Tibial nerve (tissue), 4 donors: ENCODE results near the gene NSD2.

ENCODE experiments used
- EP300 ChIP-seq, 2 donors: sonication (generic); formaldehyde crosslinking; IDR thresholded peaks; one replicate each; pipeline ENCODE4 v1.6.1; 2017; ENCODE audit warnings: antibody characterized with exemption in 2 of 2, mild to moderate bottlenecking in 1 of 2
- TF ChIP-seq, protein P1 (sequence below), 5 experiments: fragments of 200-600 bp in 3 of 5; fragments of 450-650 bp in 2 of 5; sonication (generic) in 3 of 5; IDR thresholded peaks; one replicate each; pipeline ENCODE4 v1.5.1; 2016 to 2019; ENCODE audit warnings: antibody characterized with exemption in 5 of 5, mild to moderate bottlenecking in 3 of 5, moderate library complexity in 2 of 5

DNA sequence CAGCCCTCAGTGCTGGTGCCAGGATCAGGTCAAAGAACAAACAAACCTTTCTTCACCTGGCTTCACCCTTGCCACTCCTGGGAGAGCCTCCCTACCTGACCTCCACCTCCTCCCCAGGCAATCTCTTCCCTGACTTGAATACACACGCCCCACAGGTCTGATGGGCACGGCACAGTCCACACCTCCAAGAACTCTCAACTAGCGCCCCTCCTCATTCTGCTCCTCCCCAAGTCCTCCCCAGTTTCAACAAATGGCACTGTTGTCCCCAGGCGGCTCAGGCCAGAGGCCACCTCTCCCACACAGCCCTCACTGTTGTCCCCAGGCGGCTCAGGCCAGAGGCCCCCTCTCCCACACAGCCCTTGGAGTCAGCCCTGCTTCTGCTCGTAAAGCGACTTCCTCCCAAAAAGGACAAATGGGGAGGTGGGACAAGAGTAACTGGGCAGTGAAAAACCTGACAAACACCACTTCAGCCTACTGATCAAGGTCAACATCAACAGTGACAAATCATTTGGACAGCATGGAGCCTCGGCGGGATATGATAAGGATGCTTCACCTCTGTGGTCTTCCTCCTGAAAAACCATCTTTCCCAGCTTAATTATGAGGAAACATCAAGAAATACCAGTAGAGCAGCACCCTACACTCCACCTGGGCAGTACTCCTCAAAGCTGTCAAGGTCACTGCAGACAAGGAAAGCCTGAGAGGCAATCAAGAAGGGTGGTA lies 18.1 kb upstream of the NSD2 start:
- no peak for TF ChIP-seq EP300 (IDR thresholded peaks at IDR 0.05)
- TF ChIP-seq, protein P1, sequence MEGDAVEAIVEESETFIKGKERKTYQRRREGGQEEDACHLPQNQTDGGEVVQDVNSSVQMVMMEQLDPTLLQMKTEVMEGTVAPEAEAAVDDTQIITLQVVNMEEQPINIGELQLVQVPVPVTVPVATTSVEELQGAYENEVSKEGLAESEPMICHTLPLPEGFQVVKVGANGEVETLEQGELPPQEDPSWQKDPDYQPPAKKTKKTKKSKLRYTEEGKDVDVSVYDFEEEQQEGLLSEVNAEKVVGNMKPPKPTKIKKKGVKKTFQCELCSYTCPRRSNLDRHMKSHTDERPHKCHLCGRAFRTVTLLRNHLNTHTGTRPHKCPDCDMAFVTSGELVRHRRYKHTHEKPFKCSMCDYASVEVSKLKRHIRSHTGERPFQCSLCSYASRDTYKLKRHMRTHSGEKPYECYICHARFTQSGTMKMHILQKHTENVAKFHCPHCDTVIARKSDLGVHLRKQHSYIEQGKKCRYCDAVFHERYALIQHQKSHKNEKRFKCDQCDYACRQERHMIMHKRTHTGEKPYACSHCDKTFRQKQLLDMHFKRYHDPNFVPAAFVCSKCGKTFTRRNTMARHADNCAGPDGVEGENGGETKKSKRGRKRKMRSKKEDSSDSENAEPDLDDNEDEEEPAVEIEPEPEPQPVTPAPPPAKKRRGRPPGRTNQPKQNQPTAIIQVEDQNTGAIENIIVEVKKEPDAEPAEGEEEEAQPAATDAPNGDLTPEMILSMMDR (IDR thresholded peaks at IDR 0.05), result no peak
